EL (cell line): ENCODE measurements around the gene TMBIM6.

Source experiments
- DNase-seq: peaks from one replicate; pipeline ENCODE4 v3.0.0-alpha.2; 2016

TMBIM6 gene

DNA sequence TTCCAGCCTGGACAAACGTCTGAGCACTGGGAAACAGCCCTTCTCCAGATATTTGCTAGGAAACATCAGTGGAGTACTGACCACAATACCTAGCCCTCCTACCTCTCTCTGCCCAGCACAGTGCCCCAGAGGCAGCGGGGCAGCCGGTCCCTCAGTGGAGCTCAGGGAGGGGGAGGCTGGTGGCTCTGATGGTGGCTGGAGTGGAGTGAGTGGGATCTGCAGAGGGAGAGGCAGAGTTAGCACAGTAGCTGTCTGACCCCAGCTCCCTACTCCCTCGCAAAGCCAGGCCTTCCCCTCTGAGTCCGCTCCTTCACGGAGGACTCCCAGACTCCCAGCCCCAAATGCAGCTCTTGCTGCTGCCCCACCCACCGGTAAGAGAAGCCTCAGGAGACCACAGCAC lies 56.9 kb downstream of the TMBIM6 start:
- DNase-seq: no peak

DNA sequence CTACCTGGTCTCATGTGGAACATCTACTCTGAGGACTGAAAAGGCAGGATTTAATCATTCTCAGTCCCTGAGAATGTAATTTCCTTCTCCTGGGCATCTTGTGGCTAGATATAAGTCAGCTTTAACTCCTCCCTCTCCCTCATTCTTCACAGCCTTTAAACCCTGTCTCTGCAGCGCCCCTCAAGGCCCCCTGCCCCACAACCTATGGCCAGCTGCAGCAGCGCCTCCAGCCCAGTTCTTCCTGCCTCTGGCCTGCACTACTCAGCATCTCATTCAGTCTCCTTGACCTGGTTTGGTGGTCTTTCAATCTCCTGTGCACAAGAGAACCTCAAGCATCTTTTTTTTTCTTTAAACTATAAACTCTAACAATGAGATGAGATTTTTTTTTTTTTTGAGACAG lies 57.6 kb downstream of the TMBIM6 start:
- DNase-seq: no peak

DNA sequence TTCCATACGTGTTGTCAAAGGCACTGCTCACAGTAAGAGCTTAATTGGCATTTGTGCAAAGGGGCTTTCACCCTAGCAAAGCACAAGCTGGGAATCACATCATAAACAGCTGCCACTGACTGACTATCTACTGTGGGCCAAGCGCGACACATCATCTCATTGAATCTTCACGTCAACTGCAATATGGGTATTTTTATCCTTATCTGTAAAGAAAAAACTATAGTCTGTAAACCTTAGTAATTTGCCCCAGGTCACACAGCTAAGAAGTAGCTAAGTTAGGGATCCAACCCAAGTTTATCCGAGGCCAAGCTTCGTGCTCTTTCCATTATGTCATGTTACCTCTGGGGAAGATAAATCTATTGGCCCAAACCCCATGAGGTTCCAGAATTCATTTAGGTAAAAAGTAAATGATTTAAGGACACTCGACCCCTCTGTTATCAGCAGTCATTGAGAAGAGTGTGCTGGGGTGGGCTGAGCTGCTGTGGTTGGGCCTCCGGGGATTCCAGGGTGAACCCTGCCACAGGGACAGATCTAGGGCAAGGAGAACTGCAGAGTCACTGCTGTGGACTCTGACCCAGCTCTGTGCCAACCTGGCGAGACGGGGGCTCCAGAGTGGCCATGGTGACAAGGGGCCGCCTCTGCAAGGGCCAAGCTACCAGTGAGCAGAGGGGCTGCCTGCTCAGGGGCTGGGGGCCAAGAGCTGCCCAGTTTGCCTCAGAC lies 59.2 kb downstream of the TMBIM6 start:
- DNase-seq: no peak

DNA sequence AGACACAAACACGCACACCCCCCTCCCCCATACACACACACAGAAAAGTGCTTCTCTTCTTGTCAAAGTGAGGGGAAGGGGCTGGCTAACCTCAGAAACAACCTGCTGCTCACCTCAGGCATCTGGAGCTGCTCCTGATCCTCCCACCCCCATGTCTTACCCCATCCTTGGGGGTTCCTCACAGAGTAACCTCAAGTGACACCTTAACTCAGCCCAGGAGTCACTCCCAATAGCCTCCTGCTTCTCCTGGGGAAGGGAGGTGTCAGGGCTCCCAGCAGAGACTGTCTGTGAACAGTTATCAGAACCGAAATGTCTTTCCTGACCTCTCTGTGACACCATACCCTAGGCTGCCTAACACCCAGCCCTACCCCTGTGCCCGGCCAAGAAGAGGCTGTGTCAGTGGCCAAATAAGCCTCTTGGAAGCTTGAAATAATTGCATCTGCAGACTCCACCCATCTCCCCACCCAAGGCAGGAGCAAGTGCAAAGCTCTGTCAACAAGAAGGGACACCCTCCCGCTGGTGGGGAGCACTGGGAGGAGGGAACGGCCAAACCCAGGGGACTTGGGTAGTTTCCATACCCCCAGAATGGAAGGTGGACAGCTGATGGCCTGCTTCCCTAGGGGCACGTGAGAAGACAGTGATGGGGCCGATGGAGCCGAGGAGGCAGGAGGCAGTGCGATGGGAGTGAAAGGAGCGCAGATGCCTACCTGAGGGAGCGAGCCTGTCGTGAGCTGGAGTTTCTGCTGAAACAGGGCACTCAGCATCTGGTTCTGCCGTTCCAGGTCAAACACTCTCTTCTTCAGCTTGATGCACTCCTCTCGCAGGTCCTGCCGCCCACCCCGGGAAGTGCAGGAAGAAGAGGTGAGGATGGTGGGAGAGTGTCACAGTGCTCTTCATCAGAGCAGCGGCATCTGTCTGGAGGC lies 60.0 kb downstream of the TMBIM6 start:
- DNase-seq: no peak

DNA sequence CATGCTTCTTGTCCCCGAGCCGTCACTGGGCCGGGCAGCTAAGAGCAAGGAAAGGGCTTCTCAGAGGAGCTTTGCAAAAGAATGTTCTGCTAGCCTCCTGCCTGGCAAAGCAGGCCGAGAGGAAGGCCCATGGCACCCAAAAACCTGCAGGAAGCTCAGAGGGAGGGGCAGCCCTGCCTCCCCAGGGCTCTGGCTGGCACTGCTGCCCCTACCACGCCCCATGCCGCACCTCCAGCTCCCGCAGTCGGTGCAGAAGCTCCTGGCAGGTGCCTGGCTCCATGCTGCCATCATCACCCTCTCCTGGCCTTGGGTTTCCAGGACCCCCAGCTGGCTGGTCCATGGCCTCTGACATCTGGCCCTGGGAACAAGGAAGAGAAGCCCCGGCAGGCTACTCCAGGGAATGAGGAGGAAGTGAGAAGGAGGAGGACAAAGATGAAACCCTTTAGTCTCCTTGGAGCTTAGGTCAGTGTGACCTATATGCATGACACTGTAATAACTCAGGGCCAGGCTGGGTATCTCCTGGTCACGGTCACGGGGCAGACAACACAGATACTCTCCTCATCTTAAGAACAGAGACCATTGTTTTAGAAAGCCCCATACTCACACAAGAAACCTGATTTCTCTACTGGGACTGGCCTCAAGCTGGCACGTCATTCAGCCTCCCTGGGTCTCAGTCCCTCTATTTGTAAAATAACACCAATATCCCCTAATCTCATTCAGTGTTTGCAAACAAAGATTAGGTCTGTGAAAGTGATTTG lies 62.5 kb downstream of the TMBIM6 start:
- no peak for DNase-seq

DNA sequence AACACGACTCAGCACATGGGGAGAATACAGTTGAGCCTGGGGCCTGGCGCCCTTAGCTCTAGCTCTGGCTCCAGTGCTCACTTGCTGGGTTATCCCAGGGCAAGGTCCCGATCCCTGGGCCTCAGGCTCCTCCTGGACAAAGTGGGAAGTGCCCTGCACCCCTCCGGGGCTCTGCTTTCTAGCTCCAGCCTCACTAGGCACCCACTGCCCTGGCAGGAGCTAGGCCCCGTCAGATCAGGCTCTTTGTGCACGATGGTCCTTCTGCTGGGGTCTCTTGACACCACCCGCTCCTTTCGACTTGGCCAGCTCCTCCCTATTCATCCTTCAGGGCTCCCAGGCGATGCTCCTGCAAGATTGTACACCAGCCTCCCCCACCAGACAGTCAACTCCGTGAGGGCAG lies 63.5 kb downstream of the TMBIM6 start:
- no peak for DNase-seq

DNA sequence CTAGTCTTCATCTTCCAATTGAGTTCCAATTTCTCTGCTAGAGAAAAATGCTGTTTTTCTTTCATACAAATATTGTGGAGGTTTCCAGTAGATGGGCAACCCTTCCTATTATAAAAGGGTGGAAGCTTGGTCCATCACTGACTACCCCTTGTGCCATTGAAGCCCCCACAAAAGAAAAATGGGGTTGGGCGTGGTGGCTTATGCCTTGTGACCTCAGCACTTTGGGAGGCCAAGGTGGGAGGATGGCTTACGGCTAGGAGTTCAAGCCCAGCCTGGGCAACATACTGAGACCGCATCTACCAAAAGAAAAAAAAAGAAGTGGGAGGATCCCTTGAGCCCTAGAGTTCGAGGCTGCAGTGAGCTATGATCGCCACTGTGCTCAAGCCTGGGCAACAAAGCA lies 64.1 kb downstream of the TMBIM6 start:
- no peak for DNase-seq

DNA sequence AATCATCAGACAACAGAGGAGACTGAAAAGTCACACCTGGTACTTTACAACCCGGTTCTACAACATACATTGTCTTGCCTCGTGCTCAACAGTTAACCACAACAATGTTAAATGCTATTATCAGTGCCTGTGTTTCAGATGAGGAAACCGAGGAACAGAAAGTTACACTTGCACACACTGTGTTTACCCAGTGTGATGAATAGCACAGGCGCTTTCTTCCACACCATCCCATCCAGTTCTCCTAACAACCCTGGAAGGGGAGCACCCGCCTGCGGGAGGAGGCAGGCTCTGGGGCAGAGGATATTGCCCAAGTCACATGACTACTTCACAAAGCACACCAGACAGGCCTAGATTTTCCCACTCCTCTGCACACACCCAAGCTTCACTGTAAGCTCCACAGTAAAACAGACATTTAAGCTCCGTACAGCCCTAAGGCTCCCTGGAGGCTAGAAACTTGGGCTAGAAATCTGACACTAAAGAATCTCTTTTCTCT lies 65.0 kb downstream of the TMBIM6 start:
- no peak for DNase-seq

DNA sequence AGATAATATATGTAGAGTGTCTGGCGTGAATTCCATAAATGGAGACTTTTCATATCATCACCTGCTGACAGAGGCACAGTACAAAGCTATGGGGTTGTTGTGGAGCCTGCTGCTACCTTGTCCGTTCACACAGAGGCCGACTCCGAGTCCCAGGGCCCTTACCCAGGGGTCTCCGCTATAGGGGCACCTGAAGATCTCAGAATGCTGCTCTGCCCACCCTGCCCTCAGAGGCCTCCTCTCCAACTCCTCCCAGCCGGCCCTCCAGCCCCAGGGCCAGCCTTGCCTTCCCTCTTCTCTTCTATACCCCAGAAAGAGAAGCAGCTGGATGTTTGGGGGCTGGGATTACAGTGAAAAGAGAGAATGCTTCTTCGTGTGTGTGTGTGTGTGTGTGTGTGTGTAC lies 65.5 kb downstream of the TMBIM6 start:
- DNase-seq: no peak

DNA sequence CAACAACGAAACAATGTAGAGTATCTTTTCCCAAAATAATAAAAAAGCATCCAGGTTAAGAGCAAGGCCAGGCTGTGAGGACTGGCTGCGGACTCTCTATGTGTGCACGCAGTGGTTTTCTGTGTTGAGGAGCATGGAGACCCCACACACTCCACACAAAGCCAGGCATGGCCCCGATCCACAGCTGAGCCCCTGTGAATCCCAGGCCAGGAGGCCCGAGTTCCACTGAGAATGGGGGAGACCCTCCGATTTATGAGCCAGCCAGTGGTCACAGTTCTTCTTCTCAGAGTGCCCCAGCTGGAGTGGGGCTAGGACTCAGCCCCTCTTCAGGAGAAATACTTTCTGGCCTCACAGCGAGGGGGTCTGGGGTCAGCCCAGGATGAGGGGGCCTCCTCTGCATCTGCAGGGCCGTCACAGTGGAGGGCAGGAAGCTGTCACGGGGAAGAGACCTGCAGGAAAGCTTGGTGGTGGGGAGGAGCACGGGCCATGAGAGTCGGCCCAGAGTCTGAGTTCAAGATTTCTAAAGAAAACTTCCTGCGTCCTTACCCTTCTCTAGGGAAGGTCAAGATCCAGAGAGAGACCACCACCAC lies 66.7 kb downstream of the TMBIM6 start:
- no peak for DNase-seq

DNA sequence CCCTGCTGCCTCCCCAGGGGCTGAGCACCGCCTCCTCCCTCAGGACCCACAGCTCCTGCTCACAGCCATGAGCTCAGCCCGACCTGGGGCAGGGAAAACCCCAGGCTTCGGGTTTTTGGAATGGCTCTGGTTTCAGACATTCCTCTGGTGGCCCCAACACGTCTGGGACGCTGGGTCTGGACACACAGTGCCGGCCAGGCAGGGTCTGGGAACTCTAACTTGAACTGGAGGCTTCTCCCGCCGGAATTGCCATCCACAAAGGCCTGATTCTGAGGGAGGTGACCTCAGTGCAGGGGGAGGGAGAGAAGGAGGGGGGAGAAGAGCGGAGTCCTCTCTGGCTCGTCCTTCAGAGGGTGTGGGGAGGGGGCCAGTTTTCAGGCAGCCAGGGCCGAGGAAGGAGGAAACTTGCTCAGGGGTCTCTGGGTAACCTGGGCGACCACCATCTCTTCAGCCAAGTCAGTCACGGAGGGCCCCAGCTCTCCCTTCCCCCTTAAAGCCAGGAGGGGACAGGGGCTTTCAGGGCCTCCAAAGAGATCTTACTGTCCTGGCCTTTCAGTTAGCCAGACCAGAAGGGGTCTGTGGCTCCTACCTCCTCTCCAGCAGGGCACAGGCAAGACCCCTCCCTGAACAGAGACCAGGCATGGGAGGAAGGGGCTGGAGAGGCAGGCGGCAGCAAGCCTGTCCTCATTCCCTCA lies 67.5 kb downstream of the TMBIM6 start:
- DNase-seq: no peak

DNA sequence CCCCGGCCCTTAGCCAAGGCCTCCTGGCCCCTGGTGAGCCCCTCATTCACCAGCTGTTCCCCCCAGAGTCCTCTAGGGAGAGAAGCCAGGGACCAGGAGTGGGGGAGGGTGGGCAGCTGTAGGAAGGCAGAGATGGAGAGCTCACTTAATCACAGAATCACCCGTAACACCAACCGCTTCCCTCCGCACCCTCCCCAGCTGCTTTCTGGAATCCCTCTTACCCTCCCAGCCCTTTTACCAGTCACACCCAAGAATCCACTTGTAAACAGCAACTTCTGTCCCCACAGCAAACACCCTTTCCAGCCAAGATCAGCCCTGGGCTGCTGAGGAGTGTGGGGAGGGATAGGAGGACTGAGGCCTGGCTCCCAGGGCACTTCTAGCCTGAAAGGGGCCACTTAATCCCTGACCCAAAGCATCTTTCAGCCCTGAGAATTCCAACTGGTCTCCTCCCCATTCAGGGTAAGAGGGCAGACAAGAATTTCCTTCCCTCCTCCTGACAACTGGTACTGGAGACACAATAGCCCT lies 68.1 kb downstream of the TMBIM6 start:
- no peak for DNase-seq

DNA sequence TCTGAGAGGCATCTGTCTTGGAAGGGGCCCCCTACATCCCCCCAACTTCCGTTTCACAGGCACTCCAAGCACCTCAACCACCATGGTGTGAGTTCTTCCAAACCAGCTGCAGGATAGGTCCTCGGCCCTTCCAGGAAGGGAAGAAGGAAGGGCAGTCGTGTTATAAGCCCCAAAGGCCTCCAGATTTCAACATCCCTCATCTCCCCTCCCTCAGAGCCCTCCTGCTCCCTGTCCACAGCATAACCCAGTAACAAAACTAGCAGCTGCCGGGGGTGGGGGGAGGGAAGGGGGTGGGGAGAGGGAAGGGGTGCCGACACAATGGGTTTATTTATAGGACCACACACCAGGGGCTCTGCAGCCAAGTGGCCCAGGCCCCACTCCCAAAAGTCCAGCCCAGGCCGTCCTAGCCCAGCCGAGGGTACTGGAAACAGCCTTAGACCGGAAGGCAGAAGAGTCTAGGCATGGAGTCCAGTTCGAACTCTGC lies 68.6 kb downstream of the TMBIM6 start:
- DNase-seq: no peak

DNA sequence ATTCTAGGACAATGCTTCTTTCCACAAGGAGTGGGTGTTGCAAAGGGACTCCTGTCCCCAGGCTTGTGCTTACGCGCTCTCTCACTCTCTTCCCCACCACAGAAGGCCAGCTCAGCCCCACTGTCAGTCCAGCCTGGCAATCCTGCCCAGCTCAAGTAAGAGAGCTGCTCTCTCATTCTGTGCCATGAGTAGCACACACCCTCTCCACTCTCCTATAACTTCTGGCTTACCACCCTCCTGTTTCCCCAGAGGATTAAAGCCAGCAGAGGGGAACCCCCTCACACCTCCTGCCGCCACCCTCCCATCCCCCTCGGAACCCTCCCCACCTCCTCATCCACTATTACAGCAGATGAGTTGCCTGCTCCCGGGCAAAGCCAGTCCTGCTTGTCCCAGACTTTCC lies 69.8 kb downstream of the TMBIM6 start:
- no peak for DNase-seq

DNA sequence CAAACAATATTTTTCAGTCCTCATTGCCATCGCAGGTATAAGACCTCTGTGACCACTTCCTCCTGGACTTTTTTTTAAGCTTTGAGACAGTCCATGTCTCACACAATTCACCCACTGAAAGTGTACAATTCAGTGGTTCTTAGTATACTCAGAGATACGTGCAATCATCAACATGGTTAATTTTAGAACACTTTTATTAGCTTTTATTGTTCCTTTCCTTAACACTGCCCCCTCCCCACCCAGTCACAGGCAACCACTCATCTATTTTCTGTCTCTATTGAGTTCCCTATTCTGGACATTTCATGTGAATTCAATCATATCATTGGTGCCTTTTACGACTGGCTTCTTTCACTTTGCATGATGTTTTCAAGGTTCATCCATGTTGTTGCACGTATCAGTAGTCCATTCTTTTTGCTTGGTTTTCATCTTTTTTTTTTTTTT lies 70.6 kb downstream of the TMBIM6 start:
- no peak for DNase-seq

DNA sequence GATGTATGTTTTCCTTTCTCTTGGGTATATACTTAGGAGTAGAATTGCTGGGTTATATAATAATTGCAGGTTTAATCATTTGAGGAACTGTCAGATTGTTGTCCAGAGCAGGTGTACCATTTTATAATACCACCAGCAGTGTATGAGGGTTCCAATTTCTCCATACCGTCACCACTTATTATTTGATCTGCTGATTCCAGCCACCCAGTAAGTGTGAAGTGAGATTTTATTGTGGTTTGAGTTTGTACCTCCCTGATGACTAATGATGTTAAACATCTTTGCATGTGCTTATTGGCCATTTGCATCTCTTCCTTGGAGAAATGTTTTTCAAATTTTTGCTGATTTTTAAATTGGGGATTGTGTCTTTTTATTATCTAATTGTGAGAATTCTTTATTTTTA lies 71.8 kb downstream of the TMBIM6 start:
- DNase-seq: peak; percentile 19
